Astrocyte of the cerebellum (primary cell): Measurements from ENCODE around the gene NT5C3A.
A peak's percentile ranks its signal among the peaks of the same experiment; 100 is the strongest.

ENCODE experiments used
- DNase-seq: peaks from one replicate; pipeline ENCODE4 v3.0.0-alpha.2; 2011; ENCODE audit warnings: low read depth
- H3K4me3 ChIP-seq: 2 replicates; pipeline ENCODE4 v1.5.1; 2011; ENCODE audit warnings: mild to moderate bottlenecking, low read depth, low read length, moderate library complexity
- in situ Hi-C: cut with HindIII; loops from 2 replicates; pipeline ENCODE4 v1.10.0; 2017; ENCODE audit warnings: low sequenced_read_pairs
- TF ChIP-seq, protein P1 (sequence below): IDR thresholded peaks from 2 replicates; pipeline ENCODE4 v1.5.1; 2012; ENCODE audit warnings: low read length, low read depth, moderate library complexity, mild to moderate bottlenecking; ENCODE audit errors: missing control alignments

NT5C3A gene

DNA sequence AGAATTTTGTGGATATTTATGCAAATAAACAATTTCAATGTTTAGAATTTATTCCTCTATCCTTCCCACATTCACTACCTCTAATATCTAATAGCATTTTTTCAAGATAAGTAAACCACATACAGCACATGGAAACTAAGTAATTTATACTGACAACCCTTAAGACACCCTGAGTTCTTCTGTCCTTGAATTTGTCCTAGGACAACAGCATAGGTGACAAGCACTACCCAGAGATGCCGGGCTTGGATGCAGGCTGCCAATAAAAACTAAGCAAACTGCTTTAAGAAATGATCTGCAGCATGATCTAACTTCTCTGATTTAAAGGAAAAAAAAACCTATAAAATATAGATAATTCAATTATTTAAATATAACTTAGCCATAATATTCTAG is 22.7 kb downstream of the NT5C3A start:
- TF ChIP-seq, protein P1, sequence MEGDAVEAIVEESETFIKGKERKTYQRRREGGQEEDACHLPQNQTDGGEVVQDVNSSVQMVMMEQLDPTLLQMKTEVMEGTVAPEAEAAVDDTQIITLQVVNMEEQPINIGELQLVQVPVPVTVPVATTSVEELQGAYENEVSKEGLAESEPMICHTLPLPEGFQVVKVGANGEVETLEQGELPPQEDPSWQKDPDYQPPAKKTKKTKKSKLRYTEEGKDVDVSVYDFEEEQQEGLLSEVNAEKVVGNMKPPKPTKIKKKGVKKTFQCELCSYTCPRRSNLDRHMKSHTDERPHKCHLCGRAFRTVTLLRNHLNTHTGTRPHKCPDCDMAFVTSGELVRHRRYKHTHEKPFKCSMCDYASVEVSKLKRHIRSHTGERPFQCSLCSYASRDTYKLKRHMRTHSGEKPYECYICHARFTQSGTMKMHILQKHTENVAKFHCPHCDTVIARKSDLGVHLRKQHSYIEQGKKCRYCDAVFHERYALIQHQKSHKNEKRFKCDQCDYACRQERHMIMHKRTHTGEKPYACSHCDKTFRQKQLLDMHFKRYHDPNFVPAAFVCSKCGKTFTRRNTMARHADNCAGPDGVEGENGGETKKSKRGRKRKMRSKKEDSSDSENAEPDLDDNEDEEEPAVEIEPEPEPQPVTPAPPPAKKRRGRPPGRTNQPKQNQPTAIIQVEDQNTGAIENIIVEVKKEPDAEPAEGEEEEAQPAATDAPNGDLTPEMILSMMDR, result no peak
- in situ Hi-C loops, result loop anchor here (5.0 kb wide), 1 partner anchor 98 kb away; no protein-coding TSS in a partner anchor
- no peak for DNase-seq
- peak overlapping the region; percentile 29 for H3K4me3 ChIP-seq

DNA sequence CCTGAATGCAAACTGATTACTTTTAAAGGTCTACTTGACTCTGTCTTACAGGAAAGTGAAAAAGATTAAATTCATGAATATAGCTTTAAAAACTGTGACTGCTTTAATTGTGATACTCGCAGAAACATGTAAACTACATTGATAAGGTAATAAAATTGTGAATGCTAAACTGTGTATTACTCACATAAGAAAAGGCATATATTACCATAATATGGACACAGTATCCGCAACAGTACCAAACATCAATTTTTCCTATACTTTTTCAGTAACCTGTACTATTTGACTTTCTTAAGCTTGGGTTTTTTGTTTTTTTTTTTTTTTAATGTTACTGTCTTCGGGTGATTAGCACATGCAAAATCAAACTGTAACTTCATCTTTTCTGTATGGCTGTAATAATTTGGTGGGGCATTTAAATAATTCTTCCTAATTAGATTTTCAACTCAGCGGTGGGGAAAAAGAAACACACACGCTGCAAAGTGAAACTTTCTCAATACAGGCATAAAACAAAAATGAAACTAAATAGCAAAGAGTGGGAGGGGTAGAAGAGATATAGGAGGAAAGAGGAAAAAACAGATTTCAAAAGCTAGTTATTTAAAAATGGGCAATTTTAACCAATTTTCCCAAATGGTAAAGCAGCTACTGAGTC is 23.2 kb downstream of the NT5C3A start:
- peak overlapping the region; percentile 29 for H3K4me3 ChIP-seq
- DNase-seq, result no peak
- in situ Hi-C loops, result no loop called here
- TF ChIP-seq, protein P1, result no peak

DNA sequence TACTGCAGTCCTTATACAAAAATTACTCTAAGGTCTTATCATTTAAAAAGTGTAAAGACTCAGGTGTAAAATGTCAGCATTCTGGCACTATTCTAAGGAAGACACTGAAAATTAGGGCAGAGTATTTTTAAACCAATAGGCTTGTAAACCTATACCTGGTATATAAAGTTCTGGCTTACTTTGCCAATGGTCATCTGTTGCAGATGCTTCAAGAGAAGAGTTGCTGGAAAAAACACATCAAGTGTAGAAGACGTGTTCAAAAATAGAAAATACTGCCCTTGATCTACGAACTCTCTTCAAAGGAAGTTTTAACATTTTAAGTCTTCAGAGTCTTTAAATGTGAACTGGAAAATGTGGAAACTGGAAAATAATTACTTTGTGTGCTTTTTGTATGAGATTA is 23.9 kb downstream of the NT5C3A start:
- TF ChIP-seq, protein P1, result no peak
- no peak overlapping the region for H3K4me3 ChIP-seq
- DNase-seq, result no peak
- in situ Hi-C loops, result no loop called here

DNA sequence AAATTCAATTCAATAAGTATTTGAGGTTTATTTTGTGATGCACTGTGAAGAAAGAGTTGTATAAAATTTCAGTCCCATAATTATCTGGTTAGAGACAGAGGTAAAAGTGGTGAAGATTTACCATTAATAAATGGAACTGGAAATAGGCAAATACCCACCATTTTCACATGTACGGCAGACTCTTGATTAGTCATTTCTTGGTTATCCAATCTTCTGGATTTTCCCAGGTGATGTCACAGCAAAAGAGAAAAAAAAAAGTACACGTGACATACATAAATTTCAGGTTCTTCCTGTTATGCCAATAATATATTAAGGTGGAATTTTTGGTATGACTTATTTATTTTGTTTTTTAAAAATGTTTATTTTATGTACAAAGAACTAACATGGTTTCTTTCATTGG is 26.8 kb downstream of the NT5C3A start:
- in situ Hi-C loops, result no loop called here
- no peak overlapping the region for H3K4me3 ChIP-seq

DNA sequence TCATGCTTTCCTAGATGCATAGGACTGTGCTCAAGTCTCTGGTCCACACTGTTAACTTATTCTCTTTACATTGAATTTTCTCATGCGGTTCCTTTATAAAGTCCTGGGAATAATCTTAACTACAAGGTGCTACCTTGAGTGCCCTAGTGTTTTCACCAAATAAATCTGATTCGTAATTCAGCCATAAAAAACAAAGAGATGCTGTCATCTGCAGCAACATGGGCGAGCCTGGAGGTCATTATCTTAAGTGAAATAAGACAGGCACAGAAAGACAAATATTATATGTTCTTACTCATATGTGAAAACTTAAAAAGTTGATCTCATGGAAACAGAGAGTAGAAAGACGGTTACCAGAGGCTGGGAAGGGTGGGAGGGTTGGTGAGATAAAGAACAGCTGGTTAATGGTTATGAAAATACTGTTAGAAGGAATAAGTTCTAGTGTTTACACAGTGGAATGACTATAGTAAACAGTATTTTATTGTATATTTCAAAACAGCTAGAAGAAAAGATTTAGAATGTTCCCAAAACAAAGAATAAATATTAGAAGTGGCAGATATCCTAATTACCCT is 38.3 kb downstream of the NT5C3A start:
- no peak for DNase-seq
- no peak overlapping the region for H3K4me3 ChIP-seq
- TF ChIP-seq, protein P1, result no peak
- in situ Hi-C loops, result no loop called here

More for the DNA sequence above, 26.8 kb downstream of the NT5C3A start:
- TF ChIP-seq, protein P1, result no peak
- no peak for DNase-seq

DNA sequence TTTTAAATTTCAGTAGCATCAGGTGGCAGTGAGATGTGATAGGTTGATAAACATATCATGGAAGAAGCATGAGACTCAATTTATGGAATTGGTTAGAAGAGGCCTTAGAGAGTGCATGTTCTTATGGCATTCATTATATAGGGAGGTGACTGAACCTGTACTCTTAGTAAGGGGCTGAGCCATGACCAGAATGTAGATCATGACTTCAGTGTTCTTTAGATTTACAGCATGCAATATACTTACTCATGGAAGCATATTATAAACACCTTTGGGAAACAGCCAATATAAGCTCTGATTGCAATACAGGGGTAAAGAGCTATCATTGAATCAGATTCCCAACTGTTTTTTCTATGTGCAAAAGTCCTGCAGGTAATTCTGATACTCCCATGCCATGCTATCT is 50.2 kb downstream of the NT5C3A start:
- TF ChIP-seq, protein P1, result no peak
- no peak for DNase-seq
- in situ Hi-C loops, result no loop called here
- no peak overlapping the region for H3K4me3 ChIP-seq
